BJ (cell line): Measurements from ENCODE around the gene PHACTR4. TPM values are rescaled to one million over a fixed set of nuclear protein-coding genes. Genes with fewer than 3 reads are reported as not detected.

Experiments used
- CTCF ChIA-PET: fragments of 350-600 bp; formaldehyde crosslinking; extraction: SDS; loops from one replicate; lab custom pipeline; 2021; ENCODE audit warnings: antibody characterized with exemption, inconsistent platforms; lab: Yijun Ruan, JAX
- POLR2A ChIA-PET: fragments of 300-600 bp; sonication (Branson Sonifier 250); formaldehyde crosslinking; extraction: SDS; loops from one replicate; lab custom pipeline; 2021; ENCODE audit warnings: antibody characterized with exemption; lab: Charles Lee
- DNase-seq: peaks from one replicate; pipeline ENCODE4 v3.0.0-alpha.2; 2011; ENCODE audit warnings: low read depth
- H3K27me3 ChIP-seq: 2 replicates; pipeline ENCODE4 v1.6.0; 2011; ENCODE audit warnings: low read length; ENCODE audit not compliant: control insufficient read depth, insufficient read depth
- H3K36me3 ChIP-seq: 2 replicates; pipeline ENCODE4 v1.5.1; 2011; ENCODE audit warnings: low read length; ENCODE audit not compliant: control insufficient read depth, insufficient read depth
- H3K4me3 ChIP-seq: 2 replicates; pipeline ENCODE4 v1.5.1; 2011; ENCODE audit warnings: low read depth, mild to moderate bottlenecking, control low read depth, low read length
- CTCF ChIP-seq: IDR thresholded peaks from 2 replicates; pipeline ENCODE4 v1.5.1; 2011; ENCODE audit warnings: low read depth, mild to moderate bottlenecking, control low read depth, inconsistent platforms, low read length, moderate library complexity; ENCODE audit not compliant: insufficient read depth
- polyA plus RNA-seq: library from polyadenylated mRNA; depleted of rRNA; stranded (reverse); fragments of >200 nt; gene quantifications from 2 replicates; pipeline ENCODE4 v1.2.3, GENCODE V29; 2011

The PHACTR4 gene
- polyA plus RNA-seq, 1 experiment, result 5.2 TPM

GRCh38 chr1:28437264-28437923, 67.9 kb downstream of the PHACTR4 start:
- no peak overlapping the region for H3K4me3 ChIP-seq
- ChIA-PET CTCF (interaction anchor here (0.5 to 1.2 kb wide), 2 partner anchors 13 to 779 kb away, joined by 3 to 4 read pairs; no protein-coding TSS in a partner anchor), POLR2A (interaction anchor here (0.6 kb wide), 1 partner anchor 144 kb away, joined by 4 read pairs; no protein-coding TSS in a partner anchor)
- no peaks in the 10 kb centered on the region for H3K27me3 ChIP-seq
- no peaks in the 10 kb centered on the region for H3K36me3 ChIP-seq
- DNase-seq, result peak; percentile 54
- TF ChIP-seq CTCF, result no peak

GRCh38 chr1:28437924-28438699, 68.6 kb downstream of the PHACTR4 start:
- POLR2A ChIA-PET, result interaction anchor here (0.6 to 0.9 kb wide), 2 partner anchors 17 to 143 kb away, joined by 3 to 4 read pairs; no protein-coding TSS in a partner anchor
- CTCF ChIA-PET, result interaction anchor here (0.5 to 1.2 kb wide), 2 partner anchors 13 to 780 kb away, joined by 3 to 4 read pairs; no protein-coding TSS in a partner anchor
- peak; percentile 92 for DNase-seq
- H3K27me3 ChIP-seq, result no peaks in the 10 kb centered on the region
- no peaks in the 10 kb centered on the region for H3K36me3 ChIP-seq
- H3K4me3 ChIP-seq, result peak overlapping the region; percentile 26
- no peak for TF ChIP-seq CTCF

- POLR2A ChIA-PET, result no interaction called here
- CTCF ChIA-PET, result interaction anchor here (0.7 kb wide), 1 partner anchor 30 kb away, joined by 3 read pairs; no protein-coding TSS in a partner anchor
- Histone ChIP-seq H3K4me3 (no peak overlapping the region), H3K36me3 (no peaks in the 10 kb centered on the region), H3K27me3 (no peaks in the 10 kb centered on the region)
- no peak for TF ChIP-seq CTCF
- DNase-seq, result no peak
Measured at GRCh38 chr1:28439320-28439719, 69.8 kb downstream of the PHACTR4 start.

DNA sequence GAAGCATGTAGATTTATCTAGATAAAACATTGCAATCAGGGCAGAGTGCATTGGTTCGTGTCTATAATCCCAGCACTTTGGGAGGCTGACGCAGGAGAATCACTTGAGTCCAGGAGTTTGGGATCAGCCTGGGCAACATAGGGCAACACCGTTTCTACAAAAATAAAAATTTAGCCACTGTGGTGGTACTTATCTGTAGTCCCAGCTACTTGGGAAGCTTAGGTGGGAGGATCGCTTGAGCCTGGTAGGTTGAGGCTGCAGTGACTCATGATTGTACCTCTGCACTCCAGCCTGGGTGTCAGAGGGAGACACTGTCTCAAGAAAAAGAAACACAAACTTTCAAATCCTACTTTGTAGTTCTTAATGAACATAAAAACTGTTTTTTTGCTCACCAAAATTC, 72.1 kb downstream of the PHACTR4 start:
- ChIA-PET CTCF (interaction anchor here (1.7 kb wide), 1 partner anchor 32 kb away, joined by 3 read pairs; no protein-coding TSS in a partner anchor), POLR2A (no interaction called here)

More for the DNA sequence above, 72.1 kb downstream of the PHACTR4 start:
- H3K4me3 ChIP-seq, result no peak overlapping the region
- no peak for DNase-seq
- no peaks in the 10 kb centered on the region for H3K36me3 ChIP-seq
- no peaks in the 10 kb centered on the region for H3K27me3 ChIP-seq
- TF ChIP-seq CTCF, result no peak
